ENCODE results near the gene CCDC157. TPM values are rescaled to one million over a fixed set of nuclear protein-coding genes. Genes with fewer than 3 reads are reported as not detected.

The CCDC157 gene
- total and polyA plus RNA-seq, 4 donors: 4.2 to 10.1 (median 7.8) TPM

DNA sequence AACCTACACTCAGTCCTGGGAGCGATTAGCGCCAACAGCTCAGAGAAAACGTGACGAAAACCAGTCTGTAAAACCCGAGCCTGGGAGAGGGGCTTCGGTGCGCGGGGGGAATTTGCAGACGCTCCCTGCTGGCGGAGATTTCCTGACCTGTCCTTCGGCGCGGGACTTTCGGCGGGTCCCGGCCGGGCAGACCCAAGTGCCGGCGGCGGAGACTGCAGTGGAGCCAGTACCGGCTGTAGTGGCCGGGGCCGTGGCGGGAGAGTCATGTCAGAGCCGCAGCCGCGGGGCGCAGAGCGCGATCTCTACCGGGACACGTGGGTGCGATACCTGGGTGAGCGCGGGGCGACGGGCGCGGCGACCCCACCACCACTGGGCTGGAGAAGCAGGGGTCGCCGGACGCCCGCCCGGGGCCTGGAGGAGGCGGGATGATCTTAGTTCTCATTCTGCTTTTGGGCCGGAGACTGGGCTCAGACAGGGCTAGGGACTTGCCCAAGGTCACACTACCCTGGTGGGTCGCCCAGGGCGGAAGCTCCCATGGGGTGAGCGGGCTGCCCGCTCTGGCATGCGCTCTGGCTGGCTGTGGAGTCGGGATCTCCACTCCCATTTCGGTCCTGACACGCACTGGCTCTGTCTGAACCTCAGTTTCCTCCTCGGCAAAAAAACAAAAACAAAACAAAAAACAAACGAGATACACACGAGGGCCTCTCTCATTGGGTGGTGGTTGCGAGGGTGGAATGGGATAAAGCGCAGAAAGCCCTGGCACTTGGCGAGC is 69.0 kb downstream of the CCDC157 start, which contains the start of gene MTFP1:
MTFP1 (plus strand) TSS at position 153 of the 772 bp plus-strand sequence; CDS start at position 265, 112 bp downstream.
- peak within 1 kb of the TSS; percentile 69 for H3K4me3 ChIP-seq (ENCODE audit: low read depth, low read length)
- DNase-seq (ENCODE audit: low read depth in 4 of 6, low spot score in 6 of 6): peak in 3 of 6 donors; percentile 62 to 91 (median 88)
- H3K4me1 ChIP-seq (ENCODE audit: control insufficient read depth, insufficient read depth, low read length): peaks cover 51% of the 10 kb centered on the region
- under 1% methylated on average over 57 of the region's 61 CpGs for WGBS (ENCODE audit: insufficient coverage)
- no peaks in the 10 kb centered on the region for H3K27me3 ChIP-seq (ENCODE audit: control insufficient read depth, insufficient read depth, low read length)
- H3K27ac ChIP-seq (ENCODE audit: low read depth, low read length): peak within 1 kb of the TSS; percentile 98
- no peaks in the 10 kb centered on the region for H3K9me3 ChIP-seq (ENCODE audit: control insufficient read depth, insufficient read depth, low read length)
- peaks cover 21% of the 10 kb centered on the region for H3K36me3 ChIP-seq (ENCODE audit: control insufficient read depth, insufficient read depth, low read length)

Small RNAs within 50 kb of the gene (small RNA-seq; reads per million reads assigned to genes)
- gene AC004832.3 (ENCODE audit: low replicate concordance): not detected
- not detected for gene RNU6-564P (ENCODE audit: low replicate concordance)

Other genes starting within 250 kb of the CCDC157 start
- gene LIF, start 110.2 kb upstream of the CCDC157 start, total RNA-seq: under 1 TPM; 0.20 to 0.61 TPM
- gene LIF, start 110.2 kb upstream of the CCDC157 start, polyA plus RNA-seq (ENCODE audit: insufficient read length in 2 of 2): under 1 TPM; 0.46 to 0.84 TPM
- 1 to 10 TPM in 1 of 2 donors, under 1 TPM in 1; 0.39 to 1.9 TPM for gene OSM, start 90.2 kb upstream of the CCDC157 start, total RNA-seq
- under 1 TPM; 0.62 to 0.68 TPM for gene OSM, start 90.2 kb upstream of the CCDC157 start, polyA plus RNA-seq (ENCODE audit: insufficient read length in 2 of 2)
- 10 to 100 TPM in 1 of 2 donors, 1 to 10 TPM in 1; 6.6 to 34.9 TPM for gene CASTOR1, start 67.5 kb upstream of the CCDC157 start, total RNA-seq
- 10 to 100 TPM; 10.4 to 17.4 TPM for gene CASTOR1, start 67.5 kb upstream of the CCDC157 start, polyA plus RNA-seq (ENCODE audit: insufficient read length in 2 of 2)
- gene TBC1D10A, start 30.1 kb upstream of the CCDC157 start, total RNA-seq: 10 to 100 TPM in 1 of 2 donors, 1 to 10 TPM in 1; 9.1 to 16.3 TPM
- gene TBC1D10A, start 30.1 kb upstream of the CCDC157 start, polyA plus RNA-seq (ENCODE audit: insufficient read length in 2 of 2): 10 to 100 TPM; 18.0 to 24.5 TPM
- gene SF3A1, start 113 bp upstream of the CCDC157 start, total RNA-seq: 10 to 100 TPM; 25.2 to 50.1 TPM
- gene SF3A1, start 113 bp upstream of the CCDC157 start, polyA plus RNA-seq (ENCODE audit: insufficient read length in 2 of 2): 100 to 1,000 TPM; 139 to 140 TPM
- 10 to 100 TPM; 16.0 to 23.6 TPM for gene RNF215, start 30.4 kb downstream of the CCDC157 start, total RNA-seq
- 10 to 100 TPM; 35.0 to 40.5 TPM for gene RNF215, start 30.4 kb downstream of the CCDC157 start, polyA plus RNA-seq (ENCODE audit: insufficient read length in 2 of 2)
- 10 to 100 TPM; 11.2 to 14.7 TPM for gene SEC14L2, start 40.0 kb downstream of the CCDC157 start, total RNA-seq
- 10 to 100 TPM; 21.0 to 22.3 TPM for gene SEC14L2, start 40.0 kb downstream of the CCDC157 start, polyA plus RNA-seq (ENCODE audit: insufficient read length in 2 of 2)
- 1 to 10 TPM; 2.1 to 9.5 TPM for gene MTFP1, start 68.8 kb downstream of the CCDC157 start, total RNA-seq
- 1 to 10 TPM; 6.3 to 6.5 TPM for gene MTFP1, start 68.8 kb downstream of the CCDC157 start, polyA plus RNA-seq (ENCODE audit: insufficient read length in 2 of 2)
- not detected for gene SEC14L3, start 115.0 kb downstream of the CCDC157 start, total RNA-seq
- gene SEC14L3, start 115.0 kb downstream of the CCDC157 start, polyA plus RNA-seq (ENCODE audit: insufficient read length in 2 of 2): under 1 TPM in 1 of 2 donors, not detected in 1; 0.14 TPM
- under 1 TPM; 0.28 to 0.50 TPM for gene SEC14L4, start 148.7 kb downstream of the CCDC157 start, total RNA-seq
- gene SEC14L4, start 148.7 kb downstream of the CCDC157 start, polyA plus RNA-seq (ENCODE audit: insufficient read length in 2 of 2): under 1 TPM; 0.32 to 0.38 TPM
- gene SEC14L6, start 189.7 kb downstream of the CCDC157 start, total RNA-seq: 1 to 10 TPM; 3.1 to 7.9 TPM
- 1 to 10 TPM; 2.6 to 3.9 TPM for gene SEC14L6, start 189.7 kb downstream of the CCDC157 start, polyA plus RNA-seq (ENCODE audit: insufficient read length in 2 of 2)
- 10 to 100 TPM; 10.3 to 12.2 TPM for gene GAL3ST1, start 217.7 kb downstream of the CCDC157 start, total RNA-seq
- 10 to 100 TPM; 46.6 to 52.7 TPM for gene GAL3ST1, start 217.7 kb downstream of the CCDC157 start, polyA plus RNA-seq (ENCODE audit: insufficient read length in 2 of 2)
- gene PES1, start 234.9 kb downstream of the CCDC157 start, total RNA-seq: 10 to 100 TPM; 28.5 to 64.5 TPM
- 10 to 100 TPM; 53.8 to 55.8 TPM for gene PES1, start 234.9 kb downstream of the CCDC157 start, polyA plus RNA-seq (ENCODE audit: insufficient read length in 2 of 2)